Choroid plexus epithelial cell (primary cell): Measurements from ENCODE around the gene GOLGA8B.
"Not testable (repeated sequence)": the region's sequence is repeated elsewhere in the genome, so short reads cannot be mapped to it uniquely, and the experiment has no call there.

ENCODE experiments used
- DNase-seq: peaks from one replicate; pipeline ENCODE4 v3.0.0-alpha.2; 2010; ENCODE audit warnings: low read depth
- H3K4me3 ChIP-seq: 2 replicates; pipeline ENCODE4 v1.5.1; 2011; ENCODE audit warnings: low read depth, mild to moderate bottlenecking, control low read depth, low read length, moderate library complexity
- CTCF ChIP-seq: conservative IDR thresholded peaks from 2 replicates; pipeline ENCODE4 v1.5.1; 2011; ENCODE audit warnings: low read depth, mild to moderate bottlenecking, control low read depth, inconsistent platforms, low read length, moderate library complexity

GOLGA8B gene

GRCh38 chr15:34582461-34583371, 735 bp downstream of the GOLGA8B start:
- DNase-seq: peak; percentile 18
- H3K4me3 ChIP-seq: peak overlapping the region; percentile 77
- no peak for TF ChIP-seq CTCF

- H3K4me3 ChIP-seq: peak overlapping the region; percentile 77
- DNase-seq: not testable (repeated sequence)
These were observed 1.6 kb downstream of the GOLGA8B start for GRCh38 chr15:34581687-34582460.

- DNase-seq: no peak
- no peak overlapping the region for H3K4me3 ChIP-seq
- TF ChIP-seq CTCF: no peak
These were observed 2.4 kb downstream of the GOLGA8B start for GRCh38 chr15:34581043-34581365.

GRCh38 chr15:34580251-34581042, 3.0 kb downstream of the GOLGA8B start:
- not testable (repeated sequence) for H3K4me3 ChIP-seq, DNase-seq

GRCh38 chr15:34578283-34578674, 5.2 kb downstream of the GOLGA8B start:
- DNase-seq: no peak
- no peak overlapping the region for H3K4me3 ChIP-seq
- no peak for TF ChIP-seq CTCF

- peak; percentile 57 for DNase-seq
These were observed 5.7 kb downstream of the GOLGA8B start for GRCh38 chr15:34577658-34578282.

GRCh38 chr15:34575035-34575434, 8.4 kb downstream of the GOLGA8B start:
- H3K4me3 ChIP-seq, DNase-seq: not testable (repeated sequence)

More at GRCh38 chr15:34577658-34578282, 5.7 kb downstream of the GOLGA8B start:
- H3K4me3 ChIP-seq: not testable (repeated sequence)

GRCh38 chr15:34572921-34573320, 10.5 kb downstream of the GOLGA8B start:
- not testable (repeated sequence) for DNase-seq, H3K4me3 ChIP-seq

- not testable (repeated sequence) for DNase-seq, H3K4me3 ChIP-seq
These were observed 11.3 kb downstream of the GOLGA8B start for GRCh38 chr15:34572019-34572641.

- not testable (repeated sequence) for DNase-seq
These were observed 13.6 kb downstream of the GOLGA8B start for GRCh38 chr15:34569670-34570396.

GRCh38 chr15:34567174-34567573, 16.3 kb downstream of the GOLGA8B start:
- not testable (repeated sequence) for DNase-seq

More at GRCh38 chr15:34569670-34570396, 13.6 kb downstream of the GOLGA8B start:
- H3K4me3 ChIP-seq: not testable (repeated sequence)

GRCh38 chr15:34564711-34565110, 18.7 kb downstream of the GOLGA8B start:
- DNase-seq, H3K4me3 ChIP-seq: not testable (repeated sequence)

More at GRCh38 chr15:34567174-34567573, 16.3 kb downstream of the GOLGA8B start:
- not testable (repeated sequence) for H3K4me3 ChIP-seq

GRCh38 chr15:34560814-34561213, 22.6 kb downstream of the GOLGA8B start:
- not testable (repeated sequence) for DNase-seq, H3K4me3 ChIP-seq
